T-cell (primary cell): ENCODE results near the gene FYB1. TPM values are rescaled to one million over a fixed set of nuclear protein-coding genes. Genes with fewer than 3 reads are reported as not detected.
A peak's percentile ranks its signal among the peaks of the same experiment; 100 is the strongest.

Experiments
- ATAC-seq, 4 experiments: fragments of 200-7000 bp in 3 of 4; fragments of 150-1000 bp in 1 of 4; cut with Tn5 transposase; replicated peaks in 1 of 4; 1 replicate in 3 of 4; 2 replicates in 1 of 4; pipeline ENCODE4 v1.10.0; 2021; ENCODE audit warnings: moderate library complexity in 3 of 4, mild to moderate bottlenecking in 2 of 4, moderate number of reproducible peaks in 1 of 4
- CTCF ChIA-PET, 2 donors: fragments of 300-600 bp; sonication (Branson Sonifier 250); formaldehyde crosslinking; loops; one replicate each; lab custom pipeline; 2022; ENCODE audit warnings: antibody characterized with exemption in 2 of 2; lab: Charles Lee
- POLR2A ChIA-PET, 2 donors: fragments of 300-600 bp; sonication (Branson Sonifier 250); formaldehyde crosslinking; loops; one replicate each; lab custom pipeline; 2022; ENCODE audit warnings: antibody characterized with exemption in 2 of 2; lab: Charles Lee
- DNase-seq, 35 experiments: peaks; one replicate each; pipeline versions ENCODE4 v3.0.0 to v3.0.0-alpha.2; 2013 to 2023
- H3K27ac ChIP-seq: one replicate; pipeline ENCODE4 v1.5.1; 2013; ENCODE audit warnings: low read length
- H3K27me3 ChIP-seq, 2 experiments: replicated peaks in 1 of 2; 1 replicate in 1 of 2; 2 replicates in 1 of 2; pipeline versions ENCODE4 v1.6.1 to v1.7.0; 2013; ENCODE audit warnings: low read length in 1 of 2, mixed read lengths in 1 of 2; ENCODE audit not compliant: control insufficient read depth in 2 of 2, insufficient read depth in 2 of 2; ENCODE audit errors: extremely low read depth in 1 of 2
- H3K36me3 ChIP-seq, 2 donors: 1 replicate in 1 of 2; 2 replicates in 1 of 2; pipeline versions ENCODE4 v1.6.1 to v1.7.0; 2013; ENCODE audit warnings: low read length in 1 of 2; ENCODE audit not compliant: control insufficient read depth in 2 of 2, insufficient read depth in 1 of 2; ENCODE audit errors: extremely low read depth in 1 of 2
- H3K4me1 ChIP-seq, 2 experiments: 1 replicate in 1 of 2; 2 replicates in 1 of 2; pipeline versions ENCODE4 v1.6.1 to v1.7.0; 2013; ENCODE audit warnings: low read length in 2 of 2, mixed read lengths in 1 of 2; ENCODE audit not compliant: insufficient read depth in 2 of 2, control insufficient read depth in 1 of 2; ENCODE audit errors: extremely low read depth in 1 of 2
- H3K4me3 ChIP-seq, 2 donors: 1 replicate in 1 of 2; 2 replicates in 1 of 2; pipeline versions ENCODE4 v1.5.1 to v1.7.0; 2013; ENCODE audit warnings: mild to moderate bottlenecking in 2 of 2, low read length in 1 of 2, moderate library complexity in 1 of 2; ENCODE audit not compliant: control insufficient read depth in 1 of 2; ENCODE audit errors: extremely low read depth in 1 of 2
- H3K9me3 ChIP-seq: 2 replicates; pipeline ENCODE4 v1.7.0; 2013
- H3K27ac Mint-ChIP-seq, 2 donors: one replicate each; pipeline ENCODE4 v1.8.0; 2020 to 2021; ENCODE audit warnings: mild to moderate bottlenecking in 2 of 2, mixed read lengths in 2 of 2
- H3K27me3 Mint-ChIP-seq, 2 donors: one replicate each; pipeline ENCODE4 v1.8.0; 2021 to 2022; ENCODE audit warnings: mixed read lengths in 2 of 2
- H3K36me3 Mint-ChIP-seq: one replicate; pipeline ENCODE4 v1.8.0; 2021; ENCODE audit warnings: mixed read lengths
- H3K4me1 Mint-ChIP-seq, 3 donors: one replicate each; pipeline ENCODE4 v1.8.0; 2020 to 2022; ENCODE audit warnings: mixed read lengths in 3 of 3, mild to moderate bottlenecking in 1 of 3
- H3K4me3 Mint-ChIP-seq, 3 donors: one replicate each; pipeline ENCODE4 v1.8.0; 2020 to 2022; ENCODE audit warnings: mild to moderate bottlenecking in 3 of 3, mixed read lengths in 3 of 3, moderate library complexity in 3 of 3
- H3K9me3 Mint-ChIP-seq, 3 donors: one replicate each; pipeline ENCODE4 v1.8.0; 2020 to 2022; ENCODE audit warnings: mixed read lengths in 3 of 3
- WGBS: methylation state at CpG from one replicate; pipeline ENCODE4 v1.1.5; 2013; ENCODE audit warnings: missing lambda C conversion rate; ENCODE audit not compliant: insufficient coverage; 5-methylcytosine and 5-hydroxymethylcytosine counted together
- total RNA-seq, 35 experiments: library from RNA in 6 of 35; stranded (reverse) in 6 of 35; fragments of 120-200 nt in 1 of 35; gene quantifications; one replicate each; pipeline versions ENCODE4 v1.2.1 to v1.2.4 and lab custom pipeline; 2013 to 2026

Gene FYB1
- total RNA-seq, 5 donors from 2014 or later (not counting 1 experiment from before 2014, with no cell fraction given): 372 to 769 (median 428) TPM

DNA sequence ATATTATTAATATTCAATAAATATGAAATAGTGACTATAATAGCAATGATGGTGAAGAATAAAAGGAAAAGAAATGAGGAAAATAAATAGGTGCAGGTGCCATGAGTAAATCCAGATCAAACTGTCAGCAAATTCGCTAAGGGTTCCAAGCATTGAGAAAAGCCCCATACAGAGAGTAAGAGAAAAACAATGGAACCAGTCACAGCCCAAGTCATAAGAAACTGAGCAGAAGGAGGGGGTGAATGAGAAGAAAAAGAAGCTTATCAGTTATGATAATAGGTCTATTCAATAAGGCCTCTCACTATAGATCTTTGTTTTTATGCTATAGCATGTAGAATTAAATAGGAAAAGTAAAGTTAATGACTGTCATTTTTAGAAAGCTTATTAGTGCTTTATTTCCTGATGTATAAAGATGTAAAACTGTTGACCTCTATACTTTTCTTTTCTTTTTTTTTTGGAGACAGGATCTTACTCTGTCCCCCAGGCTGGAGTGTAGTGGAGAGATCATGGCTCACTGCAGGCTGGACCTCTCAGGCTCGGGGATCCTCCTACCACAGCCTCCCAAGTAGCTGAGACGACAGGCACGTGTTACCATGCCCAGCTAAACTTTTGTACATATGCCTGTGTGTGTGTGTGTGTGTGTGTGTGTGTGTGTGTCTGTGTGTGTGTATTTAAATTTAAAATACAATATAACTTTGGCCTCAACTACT is 72.4 kb downstream of the FYB1 start:
- DNase-seq (no peak), ATAC-seq (no peak)
- Histone ChIP-seq H3K9me3 (no peaks in the 10 kb centered on the region), H3K4me3 (no peak overlapping the region), H3K36me3 (peaks cover 8 to 53% of the 10 kb centered on the region in 2 donors), H3K4me1 (peaks cover 36 to 45% of the 10 kb centered on the region in 2 experiments), H3K27me3 (no peaks in the 10 kb centered on the region), H3K27ac (no peak overlapping the region)
- peaks cover 32% of the 10 kb centered on the region for H3K36me3 Mint-ChIP-seq
- H3K27ac Mint-ChIP-seq: peak overlapping the region; percentile 75 to 82
- ChIA-PET CTCF (interaction anchor here (0.6 to 3.2 kb wide), 9 partner anchors 14 to 171 kb away, joined by 3 to 32 read pairs (median 4); no protein-coding TSS in a partner anchor), POLR2A (interaction anchor here (0.5 to 0.9 kb wide), 7 partner anchors 12 to 187 kb away, joined by 3 to 8 read pairs (median 4); no protein-coding TSS in a partner anchor)
- no peaks in the 10 kb centered on the region for H3K27me3 Mint-ChIP-seq
- peaks cover 60 to 67% (median 60%) of the 10 kb centered on the region in 3 donors for H3K4me1 Mint-ChIP-seq
- no CpG with 5 or more reads among the region's 4 CpGs for WGBS
- H3K9me3 Mint-ChIP-seq: no peaks in the 10 kb centered on the region
- H3K4me3 Mint-ChIP-seq: no peak overlapping the region

DNA sequence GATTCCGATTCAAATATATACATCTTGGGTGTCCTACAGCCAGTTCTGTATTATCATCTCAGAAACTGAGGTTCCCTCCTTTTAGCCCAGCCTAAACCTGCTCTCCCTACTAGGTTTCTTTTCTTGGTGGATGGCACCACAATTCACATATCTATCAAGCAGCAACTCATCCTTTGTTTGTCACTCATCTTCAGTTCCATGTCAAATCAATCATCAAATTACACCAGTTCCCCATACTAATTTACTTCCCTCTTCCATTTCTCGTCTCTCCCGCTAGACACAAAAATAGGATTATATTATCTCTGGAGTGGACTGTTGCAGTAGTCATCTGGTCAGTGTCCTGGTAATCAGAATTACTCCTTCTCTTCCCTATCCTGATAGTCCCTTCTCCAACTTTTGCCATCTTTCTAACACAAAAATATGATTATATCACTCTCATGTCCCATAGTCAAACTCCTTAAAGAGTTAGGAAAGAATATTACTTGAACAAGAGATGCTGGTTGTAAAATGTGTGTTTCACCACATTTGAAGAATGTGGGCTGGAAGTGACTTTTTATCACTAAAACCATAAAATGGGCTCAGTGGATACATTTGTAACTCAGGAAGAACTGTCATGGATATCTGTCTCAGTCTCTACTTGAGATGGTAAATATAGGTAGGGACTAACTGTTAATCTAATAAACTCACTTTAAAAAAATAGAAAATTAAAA is 76.1 kb downstream of the FYB1 start:
- no peak for ATAC-seq
- no peaks in the 10 kb centered on the region for H3K27me3 Mint-ChIP-seq
- no peak overlapping the region for H3K4me3 Mint-ChIP-seq
- H3K9me3 Mint-ChIP-seq: no peaks in the 10 kb centered on the region
- H3K4me1 Mint-ChIP-seq: peaks cover 35 to 44% (median 36%) of the 10 kb centered on the region in 3 donors
- DNase-seq: no peak
- ChIA-PET POLR2A (interaction anchor here in 1 of 2 donors (0.6 kb wide), 1 partner anchor 44 kb away, joined by 3 read pairs; no protein-coding TSS in a partner anchor), CTCF (interaction anchor here (1.9 to 2.2 kb wide), 2 partner anchors 78 to 140 kb away, joined by 4 to 12 read pairs; no protein-coding TSS in a partner anchor)
- H3K27ac Mint-ChIP-seq: no peak overlapping the region
- no peaks in the 10 kb centered on the region for H3K9me3 ChIP-seq
- no peak overlapping the region for H3K4me3 ChIP-seq
- peaks cover 11 to 22% of the 10 kb centered on the region in 2 experiments for H3K4me1 ChIP-seq
- no peaks in the 10 kb centered on the region for H3K27me3 ChIP-seq
- peaks cover 19% of the 10 kb centered on the region for H3K36me3 Mint-ChIP-seq
- no peak overlapping the region for H3K27ac ChIP-seq
- peaks cover 0 to 45% of the 10 kb centered on the region in 2 donors for H3K36me3 ChIP-seq
- WGBS: 83% methylated on average over 1 of the region's 3 CpGs

DNA sequence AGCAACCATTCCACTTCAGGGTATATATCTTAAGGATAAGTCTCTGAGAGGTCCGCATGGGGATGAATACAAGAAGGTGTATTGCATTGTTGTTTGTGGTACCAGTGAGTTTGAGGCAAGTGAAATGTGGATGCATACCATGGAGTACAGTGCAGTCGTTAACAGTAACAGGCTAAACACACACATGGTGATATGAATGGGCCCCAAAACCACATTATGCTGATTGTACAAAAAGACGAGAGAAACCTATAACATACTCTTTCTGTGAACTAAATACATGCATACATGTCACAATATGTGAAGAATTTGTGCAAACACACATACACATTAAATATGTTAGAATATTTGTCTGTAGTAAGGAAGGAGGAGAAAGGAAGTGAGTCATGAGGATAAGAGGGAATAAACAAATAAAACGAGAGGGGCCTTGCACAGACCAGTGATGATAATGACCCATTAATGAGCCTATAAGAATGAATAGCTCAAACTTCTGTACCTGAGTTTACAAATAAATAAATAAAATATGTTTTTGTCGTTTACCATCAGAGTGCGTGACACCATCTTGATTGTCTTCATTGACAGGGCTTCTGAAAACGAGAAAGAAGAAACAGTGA is 78.7 kb downstream of the FYB1 start:
- Mint-ChIP-seq H3K27ac (peak overlapping the region in 1 of 2 donors; percentile 74), H3K4me1 (peaks cover 26 to 43% (median 32%) of the 10 kb centered on the region in 3 donors), H3K9me3 (no peaks in the 10 kb centered on the region), H3K27me3 (no peaks in the 10 kb centered on the region), H3K4me3 (no peak overlapping the region), H3K36me3 (peaks cover 30% of the 10 kb centered on the region)
- H3K4me3 ChIP-seq: no peak overlapping the region
- CTCF ChIA-PET: interaction anchor here in 1 of 2 donors (1.7 kb wide), 1 partner anchor 143 kb away, joined by 7 read pairs; no protein-coding TSS in a partner anchor
- POLR2A ChIA-PET: no interaction called here
- H3K9me3 ChIP-seq: no peaks in the 10 kb centered on the region
- ATAC-seq (no peak), DNase-seq (no peak)
- H3K27me3 ChIP-seq: no peaks in the 10 kb centered on the region
- H3K27ac ChIP-seq: no peak overlapping the region
- peaks cover 6 to 58% of the 10 kb centered on the region in 2 donors for H3K36me3 ChIP-seq
- whole genome bisulfite sequencing: no CpG with 5 or more reads among the region's 7 CpGs
- H3K4me1 ChIP-seq: peaks cover under 1 to 18% of the 10 kb centered on the region in 2 experiments

- Histone ChIP-seq H3K27ac (no peak overlapping the region), H3K9me3 (no peaks in the 10 kb centered on the region), H3K4me1 (peaks cover 0 to 12% of the 10 kb centered on the region in 2 experiments), H3K27me3 (no peaks in the 10 kb centered on the region), H3K36me3 (peaks cover 6 to 68% of the 10 kb centered on the region in 2 donors), H3K4me3 (no peak overlapping the region)
- DNase-seq: no peak
- POLR2A ChIA-PET: no interaction called here
- Mint-ChIP-seq H3K27ac (peak overlapping the region in 1 of 2 donors; percentile 36), H3K4me3 (no peak overlapping the region), H3K9me3 (no peaks in the 10 kb centered on the region), H3K27me3 (no peaks in the 10 kb centered on the region), H3K36me3 (peaks cover 40% of the 10 kb centered on the region), H3K4me1 (peaks cover 25 to 39% (median 28%) of the 10 kb centered on the region in 3 donors)
- CTCF ChIA-PET: interaction anchor here in 1 of 2 donors (1.0 to 1.1 kb wide), 2 partner anchors 9 to 79 kb away, joined by 3 to 5 read pairs; no protein-coding TSS in a partner anchor
- no CpG with 5 or more reads among the region's 2 CpGs for WGBS
- no peak for ATAC-seq
Observed at GRCh38 chr5:39138892-39139291, 80.5 kb downstream of the FYB1 start.

GRCh38 chr5:39137819-39138451 is 81.4 kb downstream of the FYB1 start:
- peaks cover 48% of the 10 kb centered on the region for H3K36me3 Mint-ChIP-seq
- CTCF ChIA-PET: interaction anchor here (0.6 to 1.1 kb wide), 5 partner anchors 10 to 694 kb away, joined by 3 to 5 read pairs (median 4); no protein-coding TSS in a partner anchor
- H3K27ac Mint-ChIP-seq: peak overlapping the region; percentile 69 to 82
- H3K4me3 ChIP-seq: no peak overlapping the region
- ATAC-seq (peak in 2 of 4 experiments; percentile 15 to 39), DNase-seq (peak in 1 of 35 experiments; percentile 42)
- H3K4me1 ChIP-seq: peaks cover 0 to 7% of the 10 kb centered on the region in 2 experiments
- POLR2A ChIA-PET: no interaction called here
- H3K9me3 Mint-ChIP-seq: no peaks in the 10 kb centered on the region
- H3K4me1 Mint-ChIP-seq: peaks cover 30 to 44% (median 34%) of the 10 kb centered on the region in 3 donors
- no peaks in the 10 kb centered on the region for H3K9me3 ChIP-seq
- no peaks in the 10 kb centered on the region for H3K27me3 Mint-ChIP-seq
- whole genome bisulfite sequencing: 11% methylated on average over 1 of the region's 9 CpGs
- no peak overlapping the region for H3K27ac ChIP-seq
- H3K27me3 ChIP-seq: no peaks in the 10 kb centered on the region
- no peak overlapping the region for H3K4me3 Mint-ChIP-seq
- peaks cover 6 to 77% of the 10 kb centered on the region in 2 donors for H3K36me3 ChIP-seq
